HG03439 (cell line): ENCODE data around the gene ACOX1.

ENCODE experiments used
- ATAC-seq: cut with Tn5 transposase; IDR thresholded peaks from one replicate; pipeline ENCODE4 v1.9.1; 2021; ENCODE audit warnings: mild to moderate bottlenecking, moderate library complexity; ENCODE audit not compliant: unreplicated experiment

Gene ACOX1

GRCh38 chr17:75910699-75911098 lies 68.3 kb downstream of the ACOX1 start:
- ATAC-seq = no peak

- no peak for ATAC-seq
Observed at GRCh38 chr17:75909812-75910274, 69.1 kb downstream of the ACOX1 start.

- ATAC-seq = no peak
Observed at GRCh38 chr17:75909051-75909811, 69.7 kb downstream of the ACOX1 start.

GRCh38 chr17:75908201-75908600 lies 70.8 kb downstream of the ACOX1 start:
- ATAC-seq = no peak

- ATAC-seq = no peak
Observed at GRCh38 chr17:75906143-75906884, 72.7 kb downstream of the ACOX1 start.

GRCh38 chr17:75904749-75905521 lies 74.0 kb downstream of the ACOX1 start, which contains the start of gene MRPL38:
Gene MRPL38 (minus strand): TSS chr17:75904884. CDS start chr17:75904875, 9 bp downstream.
- ATAC-seq = peak; percentile 96

- no peak for ATAC-seq
Observed at GRCh38 chr17:75902406-75902805, 76.6 kb downstream of the ACOX1 start.

- ATAC-seq = no peak
Observed at GRCh38 chr17:75901727-75902126, 77.2 kb downstream of the ACOX1 start.

- no peak for ATAC-seq
Observed at GRCh38 chr17:75900691-75901533, 78.1 kb downstream of the ACOX1 start.

GRCh38 chr17:75899767-75900468 lies 79.0 kb downstream of the ACOX1 start:
- ATAC-seq = no peak

GRCh38 chr17:75899353-75899752 lies 79.6 kb downstream of the ACOX1 start:
- no peak for ATAC-seq

- no peak for ATAC-seq
Observed at GRCh38 chr17:75898791-75899190, 80.2 kb downstream of the ACOX1 start.

GRCh38 chr17:75898065-75898464 lies 80.9 kb downstream of the ACOX1 start:
- ATAC-seq = no peak

- no peak for ATAC-seq
Observed at GRCh38 chr17:75897160-75898019, 81.6 kb downstream of the ACOX1 start.

- peak; percentile 55 for ATAC-seq
Observed at GRCh38 chr17:75896415-75897159, 82.4 kb downstream of the ACOX1 start, which contains the start of gene TRIM65. Gene TRIM65 (minus strand): TSS chr17:75896951. CDS start chr17:75896937, 14 bp downstream.

- no peak for ATAC-seq
Observed at GRCh38 chr17:75895370-75896155, 83.4 kb downstream of the ACOX1 start.

- no peak for ATAC-seq
Observed at GRCh38 chr17:75894049-75894733, 84.8 kb downstream of the ACOX1 start.
